SK-N-SH (cell line): Measurements from ENCODE around the gene RPL15. TPM values are rescaled to one million over a fixed set of nuclear protein-coding genes. Genes with fewer than 3 reads are reported as not detected.

Experiments used
- CTCF ChIA-PET: fragments of 300-600, 350-600 bp; formaldehyde crosslinking; extraction: SDS; loops from one replicate; lab custom pipeline; 2021; lab: Yijun Ruan, JAX
- POLR2A ChIA-PET: fragments of 350-600 bp; sonication (Branson Sonifier 250); formaldehyde crosslinking; extraction: SDS; loops from one replicate; lab custom pipeline; 2020; ENCODE audit warnings: antibody characterized with exemption, inconsistent platforms; lab: Yijun Ruan, JAX
- DNase-seq: peaks from one replicate; pipeline ENCODE4 v3.0.0; 2012
- H2AFZ ChIP-seq: fragments of 200-600 bp; sonication (generic); 2 replicates; pipeline ENCODE4 v1.8.1; 2016; ENCODE audit warnings: antibody characterized with exemption, mild to moderate bottlenecking, low read depth
- H3F3A ChIP-seq: fragments of 200-600 bp; sonication (generic); replicated peaks from 2 replicates; pipeline ENCODE3; 2016; ENCODE audit warnings: antibody characterized with exemption, mild to moderate bottlenecking; ENCODE audit not compliant: insufficient read depth
- H3K27ac ChIP-seq, 2 experiments: fragments of 200-500 bp in 1 of 2; fragments of 200-600 bp in 1 of 2; sonication (Bioruptor generic) in 1 of 2; sonication (generic), shearing (Covaris generic) in 1 of 2; 2 replicates each; pipeline versions ENCODE4 v1.5.1 to v1.6.1; 2014 to 2016; ENCODE audit warnings: low read depth in 2 of 2, inconsistent platforms in 1 of 2, low read length in 1 of 2, mild to moderate bottlenecking in 1 of 2, mixed read lengths in 1 of 2
- H3K27me3 ChIP-seq: fragments of 200-600 bp; sonication (generic), shearing (Covaris generic); 2 replicates; pipeline ENCODE4 v1.6.1; 2016; ENCODE audit warnings: mixed run types; ENCODE audit not compliant: insufficient read depth
- H3K36me3 ChIP-seq, 2 experiments: fragments of 200-500 bp in 1 of 2; fragments of 200-600 bp in 1 of 2; sonication (Bioruptor generic) in 1 of 2; sonication (generic) in 1 of 2; replicated peaks in 1 of 2; 2 replicates each; pipeline versions ENCODE3 to v1.5.1; 2014 to 2016; ENCODE audit warnings: low read length in 1 of 2, mild to moderate bottlenecking in 1 of 2; ENCODE audit not compliant: insufficient read depth in 2 of 2, control insufficient read depth in 1 of 2
- H3K4me1 ChIP-seq, 2 experiments: fragments of 200-500 bp in 1 of 2; fragments of 200-600 bp in 1 of 2; sonication (Bioruptor generic) in 1 of 2; sonication (generic), shearing (Covaris generic) in 1 of 2; 2 replicates each; pipeline versions ENCODE4 v1.5.1 to v1.6.1; 2014 to 2016; ENCODE audit warnings: low read depth in 1 of 2, low read length in 1 of 2, mixed run types in 1 of 2; ENCODE audit not compliant: insufficient read depth in 2 of 2, control insufficient read depth in 1 of 2
- H3K4me2 ChIP-seq: fragments of 200-600 bp; sonication (generic), shearing (Covaris generic); 2 replicates; pipeline ENCODE4 v1.6.1; 2017; ENCODE audit warnings: mixed run types
- H3K4me3 ChIP-seq, 2 experiments: fragments of 200-500 bp in 1 of 2; fragments of 200-600 bp in 1 of 2; sonication (Bioruptor generic) in 1 of 2; sonication (generic), shearing (Covaris generic) in 1 of 2; 2 replicates each; pipeline versions ENCODE4 v1.5.1 to v1.8.1; 2014 to 2016; ENCODE audit warnings: low read depth in 2 of 2, inconsistent platforms in 1 of 2, low read length in 1 of 2, mild to moderate bottlenecking in 1 of 2, mixed read lengths in 1 of 2, moderate library complexity in 1 of 2
- H3K79me2 ChIP-seq: fragments of 200-600 bp; sonication (generic); 2 replicates; pipeline ENCODE4 v1.8.1; 2017; ENCODE audit warnings: mild to moderate bottlenecking; ENCODE audit not compliant: insufficient read depth
- H3K9ac ChIP-seq: fragments of 200-600 bp; sonication (generic); 2 replicates; pipeline ENCODE4 v1.6.1; 2017; ENCODE audit warnings: mixed run types
- H3K9me2 ChIP-seq: fragments of 200-600 bp; sonication (generic); 2 replicates; pipeline ENCODE4 v1.6.1; 2017; ENCODE audit warnings: mixed run types
- H3K9me3 ChIP-seq: fragments of 200-600 bp; sonication (generic); 2 replicates; pipeline ENCODE4 v1.6.1; 2017; ENCODE audit warnings: mixed run types, mild to moderate bottlenecking, moderate library complexity
- H4K20me1 ChIP-seq: fragments of 200-600 bp; sonication (generic); 2 replicates; pipeline ENCODE4 v1.6.1; 2017; ENCODE audit warnings: mild to moderate bottlenecking, mixed run types; ENCODE audit not compliant: insufficient read depth
- EP300 ChIP-seq, 2 experiments: IDR thresholded peaks; 2 replicates each; pipeline versions ENCODE4 v1.4.0 to v1.6.1; 2012; ENCODE audit warnings: borderline replicate concordance in 1 of 2, low read depth in 1 of 2, low read length in 1 of 2
- FOXM1 ChIP-seq: IDR thresholded peaks from 2 replicates; pipeline ENCODE4 v1.4.0; 2012; ENCODE audit warnings: low read depth, mild to moderate bottlenecking
- GATA2 ChIP-seq: sonication (generic); formaldehyde crosslinking; IDR thresholded peaks from 2 replicates; pipeline ENCODE4 v1.5.0; 2020; ENCODE audit warnings: mild to moderate bottlenecking, missing genetic modification reagents
- MEF2A ChIP-seq: IDR thresholded peaks from 2 replicates; pipeline ENCODE4 v1.4.0; 2012; ENCODE audit warnings: low read depth, borderline replicate concordance
- NFIC ChIP-seq: IDR thresholded peaks from 2 replicates; pipeline ENCODE4 v1.4.0; 2012; ENCODE audit warnings: borderline replicate concordance
- RAD21 ChIP-seq: IDR thresholded peaks from 2 replicates; pipeline ENCODE4 v1.6.1; 2012; ENCODE audit warnings: mild to moderate bottlenecking, low read length
- SIN3A ChIP-seq: IDR thresholded peaks from 2 replicates; pipeline ENCODE4 v1.6.1; 2012; ENCODE audit warnings: low read depth, mild to moderate bottlenecking, low read length, moderate library complexity, borderline replicate concordance
- YY1 ChIP-seq: IDR thresholded peaks from 2 replicates; pipeline ENCODE4 v1.4.0; 2012; ENCODE audit warnings: low read depth, mild to moderate bottlenecking
- WGBS: methylation state at CpG from one replicate; pipeline ENCODE4 v1.1.6; 2017; ENCODE audit warnings: low lambda C conversion rate; 5-methylcytosine and 5-hydroxymethylcytosine counted together
- polyA plus RNA-seq, 3 experiments: library from polyadenylated mRNA; depleted of rRNA; stranded (reverse); fragments of >200 nt; gene quantifications; 2 replicates each; pipeline ENCODE4 v1.2.3, GENCODE V29; 2012
- TF ChIP-seq, protein P1 (sequence below): IDR thresholded peaks from 2 replicates; pipeline ENCODE4 v1.6.1; 2012; ENCODE audit warnings: mild to moderate bottlenecking, low read depth, low read length, moderate library complexity
- TF ChIP-seq, protein P2 (sequence below): fragments of 150-350 bp; IDR thresholded peaks from 2 replicates; pipeline ENCODE4 v1.6.1; 2017; ENCODE audit warnings: antibody characterized with exemption, low read length, low read depth, borderline replicate concordance
- TF ChIP-seq, protein P3 (sequence below): IDR thresholded peaks from 2 replicates; pipeline ENCODE4 v1.4.0; 2012; ENCODE audit warnings: low read depth

RPL15 gene
- polyA plus RNA-seq, 1 of the 3 experiments (the other 2 are of a cell fraction): 5,582 TPM

DNA sequence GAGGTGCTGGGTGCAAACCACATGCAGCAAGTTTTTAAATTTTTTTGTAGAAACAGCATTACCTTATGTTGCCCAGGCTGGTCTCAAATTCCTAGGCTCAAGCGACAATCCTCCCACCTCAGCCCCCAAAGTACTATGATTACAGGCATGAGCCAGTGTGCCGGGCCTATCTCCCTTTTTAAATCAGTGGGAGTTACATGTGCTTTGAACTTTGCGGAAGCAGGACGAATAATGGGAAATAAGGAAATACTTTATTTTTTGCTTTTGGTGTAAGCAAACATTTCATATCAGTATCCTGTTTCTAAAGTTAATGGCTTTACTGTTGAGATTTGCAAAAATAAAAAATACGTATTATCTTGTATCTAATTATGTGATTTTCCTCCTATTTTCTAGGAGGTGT, 37.2 kb downstream of the RPL15 start (continued):
- TF ChIP-seq, protein P1, sequence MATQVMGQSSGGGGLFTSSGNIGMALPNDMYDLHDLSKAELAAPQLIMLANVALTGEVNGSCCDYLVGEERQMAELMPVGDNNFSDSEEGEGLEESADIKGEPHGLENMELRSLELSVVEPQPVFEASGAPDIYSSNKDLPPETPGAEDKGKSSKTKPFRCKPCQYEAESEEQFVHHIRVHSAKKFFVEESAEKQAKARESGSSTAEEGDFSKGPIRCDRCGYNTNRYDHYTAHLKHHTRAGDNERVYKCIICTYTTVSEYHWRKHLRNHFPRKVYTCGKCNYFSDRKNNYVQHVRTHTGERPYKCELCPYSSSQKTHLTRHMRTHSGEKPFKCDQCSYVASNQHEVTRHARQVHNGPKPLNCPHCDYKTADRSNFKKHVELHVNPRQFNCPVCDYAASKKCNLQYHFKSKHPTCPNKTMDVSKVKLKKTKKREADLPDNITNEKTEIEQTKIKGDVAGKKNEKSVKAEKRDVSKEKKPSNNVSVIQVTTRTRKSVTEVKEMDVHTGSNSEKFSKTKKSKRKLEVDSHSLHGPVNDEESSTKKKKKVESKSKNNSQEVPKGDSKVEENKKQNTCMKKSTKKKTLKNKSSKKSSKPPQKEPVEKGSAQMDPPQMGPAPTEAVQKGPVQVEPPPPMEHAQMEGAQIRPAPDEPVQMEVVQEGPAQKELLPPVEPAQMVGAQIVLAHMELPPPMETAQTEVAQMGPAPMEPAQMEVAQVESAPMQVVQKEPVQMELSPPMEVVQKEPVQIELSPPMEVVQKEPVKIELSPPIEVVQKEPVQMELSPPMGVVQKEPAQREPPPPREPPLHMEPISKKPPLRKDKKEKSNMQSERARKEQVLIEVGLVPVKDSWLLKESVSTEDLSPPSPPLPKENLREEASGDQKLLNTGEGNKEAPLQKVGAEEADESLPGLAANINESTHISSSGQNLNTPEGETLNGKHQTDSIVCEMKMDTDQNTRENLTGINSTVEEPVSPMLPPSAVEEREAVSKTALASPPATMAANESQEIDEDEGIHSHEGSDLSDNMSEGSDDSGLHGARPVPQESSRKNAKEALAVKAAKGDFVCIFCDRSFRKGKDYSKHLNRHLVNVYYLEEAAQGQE: no peak
- TF ChIP-seq NFIC (no peak), RAD21 (no peak), SIN3A (no peak), MEF2A (no peak), YY1 (no peak)
- TF ChIP-seq, protein P2, sequence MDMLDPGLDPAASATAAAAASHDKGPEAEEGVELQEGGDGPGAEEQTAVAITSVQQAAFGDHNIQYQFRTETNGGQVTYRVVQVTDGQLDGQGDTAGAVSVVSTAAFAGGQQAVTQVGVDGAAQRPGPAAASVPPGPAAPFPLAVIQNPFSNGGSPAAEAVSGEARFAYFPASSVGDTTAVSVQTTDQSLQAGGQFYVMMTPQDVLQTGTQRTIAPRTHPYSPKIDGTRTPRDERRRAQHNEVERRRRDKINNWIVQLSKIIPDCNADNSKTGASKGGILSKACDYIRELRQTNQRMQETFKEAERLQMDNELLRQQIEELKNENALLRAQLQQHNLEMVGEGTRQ: no peak
- TF ChIP-seq, protein P3, sequence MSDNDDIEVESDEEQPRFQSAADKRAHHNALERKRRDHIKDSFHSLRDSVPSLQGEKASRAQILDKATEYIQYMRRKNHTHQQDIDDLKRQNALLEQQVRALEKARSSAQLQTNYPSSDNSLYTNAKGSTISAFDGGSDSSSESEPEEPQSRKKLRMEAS: no peak
- TF ChIP-seq, all 33 proteins: peak for 0

DNA sequence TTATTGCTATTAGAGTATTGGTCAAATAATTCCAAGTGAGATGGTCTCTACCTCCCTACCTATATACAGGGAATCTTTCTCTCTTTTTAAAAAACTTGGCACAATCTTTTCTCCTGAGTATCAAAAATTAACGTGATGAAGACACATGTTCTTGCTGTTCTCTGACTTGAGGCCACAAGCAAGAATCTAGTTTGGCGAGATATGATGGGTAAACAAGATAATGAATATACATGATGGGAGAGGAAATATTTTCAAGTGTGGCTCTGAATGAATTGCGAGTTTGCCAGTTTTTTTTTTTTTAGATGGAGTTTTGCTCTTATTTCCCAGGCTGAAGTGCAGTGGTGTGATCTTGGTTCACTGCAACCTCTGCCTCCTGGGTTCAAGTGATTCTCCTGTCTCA, 39.8 kb downstream of the RPL15 start:
- no peak overlapping the region for H3K4me2 ChIP-seq
- H3K27ac ChIP-seq: no peak overlapping the region
- H3F3A ChIP-seq: peaks cover 25% of the 10 kb centered on the region
- H3K4me1 ChIP-seq: peaks cover 6 to 9% of the 10 kb centered on the region in 2 experiments; a peak in 2 of 4 replicates
- 97% methylated on average over 3 of the region's 3 CpGs for WGBS
- H3K9me3 ChIP-seq: no peaks in the 10 kb centered on the region
- peaks cover 15 to 51% of the 10 kb centered on the region in 2 experiments for H3K36me3 ChIP-seq
- peaks cover 86% of the 10 kb centered on the region for H4K20me1 ChIP-seq
- H2AFZ ChIP-seq: no peak overlapping the region
- no peaks in the 10 kb centered on the region for H3K27me3 ChIP-seq
- peaks cover 90% of the 10 kb centered on the region for H3K79me2 ChIP-seq
- no peak overlapping the region for H3K4me3 ChIP-seq
- POLR2A ChIA-PET: no interaction called here
- no peaks in the 10 kb centered on the region for H3K9me2 ChIP-seq
- no peak overlapping the region for H3K9ac ChIP-seq
- DNase-seq: no peak
- CTCF ChIA-PET: interaction anchor here (1.5 kb wide), 1 partner anchor 8 kb away, joined by 5 read pairs; no protein-coding TSS in a partner anchor
- no peak for TF ChIP-seq GATA2 (CRISPR knock-in tag)
- TF ChIP-seq FOXM1: no peak
- TF ChIP-seq EP300 (IDR thresholded peaks at IDR 0.05; ENCODE audit: borderline replicate concordance in 1 of 2, low read depth in 1 of 2, low read length in 1 of 2): no peak
